Vagina (tissue), 2 donors: ENCODE measurements around the gene MYF6.
"Not testable (repeated sequence)": the region's sequence is repeated elsewhere in the genome, so short reads cannot be mapped to it uniquely, and the experiment has no call there.

Experiments
- CTCF ChIP-seq, 3 experiments: fragments of 450-650 bp in 2 of 3; fragments of 200-600 bp in 1 of 3; sonication (generic) in 1 of 3; IDR thresholded peaks; one replicate each; pipeline ENCODE4 v1.5.1; 2017 to 2019; ENCODE audit warnings: antibody characterized with exemption in 3 of 3, mild to moderate bottlenecking in 2 of 3, moderate library complexity in 2 of 3
- POLR2A ChIP-seq, 2 donors: fragments of 450-650 bp; IDR thresholded peaks; one replicate each; pipeline ENCODE4 v1.6.1; 2017; ENCODE audit warnings: antibody characterized with exemption in 2 of 2, mild to moderate bottlenecking in 2 of 2, moderate library complexity in 2 of 2
- POLR2AphosphoS5 ChIP-seq, 2 donors: sonication (generic); formaldehyde crosslinking; IDR thresholded peaks; one replicate each; pipeline ENCODE4 v1.9.0; 2017; ENCODE audit warnings: antibody characterized with exemption in 2 of 2, mild to moderate bottlenecking in 2 of 2, low read depth in 1 of 2; ENCODE audit not compliant: insufficient read depth in 1 of 2

GRCh38 chr12:80676042-80676636, 31.3 kb upstream of the MYF6 start:
- not testable (repeated sequence) for TF ChIP-seq POLR2A (IDR thresholded peaks at IDR 0.05); CTCF (IDR thresholded peaks at IDR 0.05); POLR2AphosphoS5 (IDR thresholded peaks at IDR 0.05; ENCODE audit: insufficient read depth in 1 of 2, low read depth in 1 of 2)
